RCC 7860 (cell line): Measurements from ENCODE around the gene CCDC85B.

ENCODE experiments used
- DNase-seq: peaks from one replicate; pipeline ENCODE4 v3.0.0-alpha.2; 2015; ENCODE audit warnings: low spot score
- FAIRE-seq: peaks from 2 replicates; lab custom pipeline; 2012; peaks lifted over from hg19 to GRCh38; lab: Jason Lieb, UNC

The CCDC85B gene

GRCh38 chr11:65927904-65928397 lies 37.5 kb downstream of the CCDC85B start:
- no peak for DNase-seq
- FAIRE-seq, result no peak

- no peak for FAIRE-seq
- DNase-seq, result no peak
These were observed 38.2 kb downstream of the CCDC85B start for GRCh38 chr11:65928667-65929066.

- FAIRE-seq (no peak), DNase-seq (no peak)
These were observed 41.5 kb downstream of the CCDC85B start for GRCh38 chr11:65931773-65932557.

GRCh38 chr11:65932558-65932919 lies 42.1 kb downstream of the CCDC85B start:
- no peak for FAIRE-seq
- no peak for DNase-seq

DNA sequence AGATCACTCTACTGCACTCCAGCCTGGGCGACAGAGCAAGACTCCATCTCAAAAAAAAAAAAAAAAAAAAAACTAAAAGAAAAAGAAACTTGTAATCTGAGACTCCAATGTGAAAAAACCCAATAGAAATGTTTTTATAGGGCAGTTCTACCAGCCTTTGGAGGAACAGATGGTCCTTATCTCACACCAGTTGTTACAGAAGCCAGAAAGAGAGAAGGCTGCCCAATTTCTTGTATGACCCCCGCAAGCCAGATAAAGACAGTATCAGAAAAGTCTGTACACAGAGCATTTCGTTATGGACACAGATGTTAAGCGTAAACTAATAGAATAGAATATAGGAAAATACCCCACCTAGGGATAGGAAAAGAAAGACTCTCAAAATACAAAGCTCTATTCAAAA lies 43.5 kb downstream of the CCDC85B start:
- no peak for FAIRE-seq

GRCh38 chr11:65937766-65938165 lies 47.3 kb downstream of the CCDC85B start:
- no peak for FAIRE-seq

More for the DNA sequence above, 43.5 kb downstream of the CCDC85B start:
- no peak for DNase-seq

More at GRCh38 chr11:65937766-65938165, 47.3 kb downstream of the CCDC85B start:
- no peak for DNase-seq
